K562 (cell line): ENCODE results near the gene GPRIN1. TPM values are rescaled to one million over a fixed set of nuclear protein-coding genes. Genes with fewer than 3 reads are reported as not detected.

Source experiments
- ATAC-seq: fragments of 200-7000 bp; cut with Tn5 transposase; 3 replicates; pipeline ENCODE4 v1.9.1; 2020; ENCODE audit warnings: moderate library complexity
- BruUV-seq: library from RNA; stranded (reverse); fragments of 400-500 nt; replicated peaks from 2 replicates; lab custom pipeline; 2021; lab: Mats Ljungman, UMichigan
- CTCF ChIA-PET: fragments of 300-600 bp; formaldehyde crosslinking; extraction: SDS; loops from one replicate; lab custom pipeline; 2021; ENCODE audit warnings: low intra/inter-chr PET ratio; lab: Yijun Ruan, JAX
- POLR2A ChIA-PET: fragments of 300-600, 350-650 bp; sonication (Branson Sonifier 250); formaldehyde crosslinking; extraction: SDS; loops from one replicate; lab custom pipeline; 2021; ENCODE audit warnings: antibody characterized with exemption, inconsistent platforms; lab: Yijun Ruan, JAX
- DNase-seq, 4 experiments: peaks; one replicate each; pipeline versions ENCODE4 v3.0.0 to v3.0.0-alpha.2; 2011 to 2018; ENCODE audit warnings: low spot score in 3 of 4, mixed read lengths in 3 of 4; ENCODE audit errors: extremely low read depth in 1 of 4
- FAIRE-seq: peaks from 2 replicates; lab custom pipeline; 2011; peaks lifted over from hg19 to GRCh38; lab: Jason Lieb, UNC
- H2AFZ ChIP-seq: 2 replicates; pipeline ENCODE4 v1.6.0; 2011; ENCODE audit warnings: low read depth, low read length, control low read depth, inconsistent platforms
- H3K27ac ChIP-seq: fragments of 200-600 bp; 3 replicates; pipeline ENCODE4 v1.8.0; 2011; ENCODE audit warnings: low read depth, mild to moderate bottlenecking, control low read depth, inconsistent platforms, low read length, moderate library complexity, mixed read lengths; ENCODE audit errors: extremely low read depth
- H3K27me3 ChIP-seq, 2 experiments: fragments of 300-600 bp in 1 of 2; 2 replicates in 1 of 2; 3 replicates in 1 of 2; pipeline versions ENCODE4 v1.6.0 to v1.8.0; 2011; ENCODE audit warnings: inconsistent platforms in 2 of 2, low read length in 2 of 2, mild to moderate bottlenecking in 1 of 2, mixed read lengths in 1 of 2, moderate library complexity in 1 of 2; ENCODE audit not compliant: control insufficient read depth in 2 of 2, insufficient read depth in 2 of 2
- H3K36me3 ChIP-seq: fragments of 300-600 bp; 3 replicates; pipeline ENCODE4 v1.8.0; 2011; ENCODE audit warnings: mild to moderate bottlenecking, low read length, inconsistent platforms; ENCODE audit not compliant: control insufficient read depth, insufficient read depth
- H3K4me1 ChIP-seq, 2 experiments: fragments of 200-600 bp in 1 of 2; replicated peaks in 1 of 2; 2 replicates in 1 of 2; 3 replicates in 1 of 2; pipeline versions ENCODE4 v1.5.1 to v1.8.0; 2011; ENCODE audit warnings: inconsistent platforms in 2 of 2, low read length in 2 of 2, mild to moderate bottlenecking in 1 of 2, mixed read lengths in 1 of 2, moderate library complexity in 1 of 2; ENCODE audit not compliant: control insufficient read depth in 2 of 2, insufficient read depth in 2 of 2
- H3K4me2 ChIP-seq: 2 replicates; pipeline ENCODE4 v1.6.1; 2011; ENCODE audit warnings: low read length, control low read depth, inconsistent platforms, mixed read lengths; ENCODE audit not compliant: insufficient read depth
- H3K4me3 ChIP-seq: fragments of 200-600 bp; sonication (generic), shearing (Covaris generic); 2 replicates; pipeline ENCODE4 v1.5.1; 2016; ENCODE audit warnings: control low read depth, inconsistent platforms
- H3K79me2 ChIP-seq: fragments of 200-600 bp; 3 replicates; pipeline ENCODE4 v1.8.0; 2011; ENCODE audit warnings: low read length, inconsistent platforms; ENCODE audit not compliant: control insufficient read depth, insufficient read depth
- H3K9ac ChIP-seq, 2 experiments: 2 replicates each; pipeline versions ENCODE4 v1.6.0 to v1.6.1; 2011; ENCODE audit warnings: low read depth in 2 of 2, low read length in 2 of 2, control low read depth in 1 of 2, inconsistent platforms in 1 of 2, mild to moderate bottlenecking in 1 of 2, mixed read lengths in 1 of 2; ENCODE audit not compliant: insufficient read depth in 1 of 2
- H3K9me1 ChIP-seq: one replicate; pipeline ENCODE4 v1.6.0; 2011; ENCODE audit warnings: inconsistent platforms, mild to moderate bottlenecking, low read length, moderate library complexity; ENCODE audit not compliant: control insufficient read depth, insufficient read depth
- H3K9me3 ChIP-seq: replicated peaks from 2 replicates; pipeline ENCODE4 v1.5.1; 2011; ENCODE audit warnings: low read depth, low read length, inconsistent platforms; ENCODE audit not compliant: control insufficient read depth, insufficient read depth
- H4K20me1 ChIP-seq: replicated peaks from 2 replicates; pipeline ENCODE4 v1.6.1; 2011; ENCODE audit warnings: low read length, inconsistent platforms, mixed read lengths; ENCODE audit not compliant: control insufficient read depth, insufficient read depth
- BRD9 ChIP-seq: fragments of 450-650 bp; IDR thresholded peaks from 2 replicates; pipeline ENCODE4 v1.6.1; 2018; ENCODE audit warnings: low read depth; ENCODE audit not compliant: partially characterized antibody
- HDAC8 ChIP-seq: fragments of 450-650 bp; IDR thresholded peaks from 2 replicates; pipeline ENCODE4 v1.6.1; 2016; ENCODE audit warnings: mild to moderate bottlenecking, missing genetic modification characterization, moderate library complexity, missing compliant biosample characterization
- HOXB6 ChIP-seq: fragments of 250-450 bp; sonication (Bioruptor Pico); IDR thresholded peaks from 2 replicates; pipeline ENCODE4 v1.5.1; 2022; ENCODE audit warnings: mild to moderate bottlenecking, borderline replicate concordance
- KAT2B ChIP-seq: IDR thresholded peaks from one replicate; pipeline ENCODE4 v1.6.1; 2012; ENCODE audit warnings: low read depth, mild to moderate bottlenecking, control low read depth, inconsistent platforms, low read length, moderate library complexity
- MAFF ChIP-seq: IDR thresholded peaks from 2 replicates; pipeline ENCODE4 v1.6.1; 2012; ENCODE audit warnings: low read length, improper control_type of control experiment
- MTF1 ChIP-seq: fragments of 250-450 bp; sonication (Bioruptor Pico); IDR thresholded peaks from 2 replicates; pipeline ENCODE4 v1.9.0; 2021; ENCODE audit warnings: moderate library complexity, mild to moderate bottlenecking, inconsistent platforms, borderline replicate concordance
- POLR2B ChIP-seq: fragments of 450-650 bp; IDR thresholded peaks from 2 replicates; pipeline ENCODE4 v1.6.1; 2018; ENCODE audit warnings: low read depth; ENCODE audit not compliant: partially characterized antibody
- RBM17 ChIP-seq: fragments of 200-400 bp; formaldehyde crosslinking; IDR thresholded peaks from 2 replicates; pipeline ENCODE4 v1.6.1; 2017; ENCODE audit warnings: low read depth, mild to moderate bottlenecking, low read length, borderline replicate concordance
- RCOR1 ChIP-seq, 2 experiments: IDR thresholded peaks; 2 replicates each; pipeline ENCODE4 v1.6.1; 2012; ENCODE audit warnings: low read depth in 2 of 2, low read length in 2 of 2, borderline replicate concordance in 1 of 2, improper control_type of control experiment in 1 of 2
- SREBF2 ChIP-seq: sonication (generic); formaldehyde crosslinking; IDR thresholded peaks from 2 replicates; pipeline ENCODE4 v1.4.0; 2020; ENCODE audit warnings: mild to moderate bottlenecking, missing genetic modification reagents
- TAF1 ChIP-seq: IDR thresholded peaks from 2 replicates; pipeline ENCODE4 v1.6.1; 2011; ENCODE audit warnings: mild to moderate bottlenecking, low read length, moderate library complexity; ENCODE audit not compliant: insufficient read depth, control insufficient read depth, severe bottlenecking; ENCODE audit errors: extremely low read depth
- ZBTB17 ChIP-seq: fragments of 450-650 bp; formaldehyde crosslinking; IDR thresholded peaks from 2 replicates; pipeline ENCODE4 v1.4.0; 2020; ENCODE audit warnings: mild to moderate bottlenecking
- ZNF140 ChIP-seq: fragments of 250-450 bp; sonication (Bioruptor Pico); IDR thresholded peaks from 2 replicates; pipeline ENCODE4 v1.8.0; 2021; ENCODE audit warnings: moderate library complexity, mild to moderate bottlenecking, inconsistent platforms
- ZNF253 ChIP-seq: fragments of 250-450 bp; sonication (Bioruptor Pico); conservative IDR thresholded peaks from 2 replicates; pipeline ENCODE4 v1.6.1; 2021; ENCODE audit warnings: mild to moderate bottlenecking
- ZNF384 ChIP-seq: IDR thresholded peaks from 2 replicates; pipeline ENCODE4 v1.6.1; 2012; ENCODE audit warnings: low read depth, low read length, improper control_type of control experiment
- ZNF507 ChIP-seq: conservative IDR thresholded peaks from 2 replicates; pipeline ENCODE4 v1.6.1; 2017; ENCODE audit warnings: missing genetic modification characterization, missing compliant biosample characterization
- ZNF583 ChIP-seq: fragments of 250-450 bp; sonication (Bioruptor Pico); IDR thresholded peaks from 2 replicates; pipeline ENCODE4 v1.4.0; 2020
- WGBS: fragments of 100-300 bp; shearing (Covaris generic); methylation state at CpG from one replicate; pipeline ENCODE4 v1.1.6; 2016; ENCODE audit warnings: low coverage, mixed read lengths; ENCODE audit not compliant: insufficient coverage; ENCODE audit errors: missing lambda C conversion rate; 5-methylcytosine and 5-hydroxymethylcytosine counted together
- in situ Hi-C: fragments of 300-500 bp; cut with MboI; formaldehyde crosslinking; loops from 4 replicates; pipeline ENCODE4 v1.15.0; 2018; ENCODE audit warnings: inconsistent platforms, mixed read lengths
- intact Hi-C: fragments of 100-400 bp; cut with micrococcal nuclease; formaldehyde crosslinking; loops from 2 replicates; pipeline ENCODE4 v1.14.2; 2022
- polyA plus RNA-seq, 8 experiments: library from polyadenylated mRNA; depleted of rRNA in 4 of 8; stranded (reverse) in 5 of 8; unstranded in 3 of 8; fragments of >200 nt; fragmentation: Nextera tagmentation in 2 of 8; fragmentation: Illumina TruSeq in 1 of 8; extraction: Ambion mirVana in 2 of 8; extraction: Trizol in 1 of 8; gene quantifications; 2 replicates each; pipeline versions ENCODE4 v1.2.1 to v1.2.3, GENCODE V29; 2011 to 2014; ENCODE audit warnings: inconsistent platforms in 1 of 8, missing spikeins in 1 of 8
- total RNA-seq, 7 experiments: library from RNA; depleted of rRNA in 6 of 7; stranded (reverse); fragments of >200 nt in 6 of 7; fragmentation: Illumina TruSeq in 2 of 7; extraction: Trizol in 2 of 7; gene quantifications; 2 replicates each; pipeline versions ENCODE4 v1.2.1 to v1.2.3, GENCODE V29; 2011 to 2021; ENCODE audit warnings: low replicate concordance in 1 of 7
- TF ChIP-seq, protein P1 (sequence below): sonication (generic); formaldehyde crosslinking; IDR thresholded peaks from 2 replicates; pipeline ENCODE4 v1.8.0; 2022; ENCODE audit warnings: mild to moderate bottlenecking, missing genetic modification reagents

Gene GPRIN1
- total and polyA plus RNA-seq, 9 of the 15 experiments (the other 6 are each of a cell fraction or from before 2014, with no cell fraction given), result 0.15 to 11.6 (median 4.4) TPM

DNA sequence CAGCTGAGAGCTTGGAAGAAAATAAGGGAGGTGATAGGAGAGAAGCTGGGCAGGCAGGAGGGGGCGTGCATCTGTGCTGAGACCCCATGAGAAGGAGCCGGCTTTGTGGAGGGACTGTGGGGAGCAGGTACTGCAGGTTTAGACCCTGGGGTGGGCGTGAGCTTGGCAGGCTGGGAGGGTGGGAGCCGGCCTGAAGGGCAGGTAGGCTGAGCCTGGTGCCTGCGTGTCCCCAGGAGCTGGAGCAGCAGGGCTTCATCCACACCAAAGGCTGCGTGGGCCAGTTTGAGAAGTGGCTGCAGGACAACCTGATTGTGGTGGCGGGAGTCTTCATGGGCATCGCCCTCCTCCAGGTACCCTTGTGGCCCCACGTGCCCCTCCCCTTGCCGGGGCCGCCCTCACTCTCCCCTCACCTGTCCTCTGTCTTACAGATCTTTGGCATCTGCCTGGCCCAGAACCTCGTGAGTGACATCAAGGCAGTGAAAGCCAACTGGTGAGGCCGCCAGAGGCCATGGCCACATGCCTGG lies 46.6 kb upstream of the GPRIN1 start:
- peaks cover 11% of the 10 kb centered on the region for H3K9me1 ChIP-seq
- TF ChIP-seq MTF1 (CRISPR knock-in tag) (no peak), HOXB6 (CRISPR knock-in tag) (no peak), ZNF384 (no peak), ZNF507 (no peak), TAF1 (no peak)
- no peak overlapping the region for H3K9ac ChIP-seq
- no peak overlapping the region for H3K27ac ChIP-seq
- no TSS peak for BruUV-seq
- 86% methylated on average over 12 of the region's 13 CpGs for WGBS
- ChIA-PET POLR2A (interaction anchor here (0.7 to 2.3 kb wide), 2 partner anchors 9 to 65 kb away, joined by 3 to 10 read pairs; partner anchors contain the start of gene TSPAN17), CTCF (no interaction called here)
- H3K4me2 ChIP-seq, result no peak overlapping the region
- H4K20me1 ChIP-seq, result peaks cover 9% of the 10 kb centered on the region; the same call in 1 of the 2 replicates
- H3K79me2 ChIP-seq, result peaks cover 6% of the 10 kb centered on the region; the same call in 2 of the 3 replicates
- in situ Hi-C loops, result no loop called here
- no peak for DNase-seq
- no peak for FAIRE-seq
- intact Hi-C loops, result no loop called here
- peaks cover 37% of the 10 kb centered on the region; the same call in 2 of the 3 replicates for H3K36me3 ChIP-seq
- no peaks in the 10 kb centered on the region for H3K9me3 ChIP-seq
- peaks cover 0 to 34% of the 10 kb centered on the region in 2 experiments; a peak in 3 of 5 replicates for H3K4me1 ChIP-seq
- ATAC-seq, result no peak
- H2AFZ ChIP-seq, result no peak overlapping the region
- H3K4me3 ChIP-seq, result no peak overlapping the region
- peaks cover 0 to 6% of the 10 kb centered on the region in 2 experiments; a peak in 2 of 5 replicates for H3K27me3 ChIP-seq

DNA sequence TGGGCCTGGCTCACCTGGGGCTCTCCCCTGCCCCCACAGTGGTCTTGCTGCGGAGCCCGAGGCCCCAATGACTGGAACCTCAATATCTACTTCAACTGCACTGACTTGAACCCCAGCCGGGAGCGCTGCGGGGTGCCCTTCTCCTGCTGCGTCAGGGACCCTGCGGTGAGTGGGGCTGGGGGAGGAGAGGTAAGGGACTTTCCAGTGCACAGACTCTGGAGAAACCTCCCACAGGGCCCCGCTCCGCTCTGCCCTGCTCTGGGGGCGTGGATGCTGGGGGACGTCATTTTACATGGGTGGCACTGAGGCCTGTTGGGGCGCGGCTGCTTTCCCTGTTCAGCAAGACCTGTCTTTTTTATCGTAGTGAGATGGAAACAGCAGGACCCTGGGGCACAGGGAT lies 44.9 kb upstream of the GPRIN1 start:
- Histone ChIP-seq H3K9ac (no peak overlapping the region), H3K4me2 (no peak overlapping the region), H3K27me3 (no peaks in the 10 kb centered on the region), H3K9me1 (peaks cover 19% of the 10 kb centered on the region), H4K20me1 (peaks cover 20% of the 10 kb centered on the region), H3K79me2 (peaks cover 23% of the 10 kb centered on the region), H3K4me1 (peaks cover 13 to 42% of the 10 kb centered on the region in 2 experiments; a peak in 4 of 5 replicates), H2AFZ (no peak overlapping the region), H3K27ac (no peak overlapping the region), H3K4me3 (no peak overlapping the region), H3K36me3 (peaks cover 37% of the 10 kb centered on the region; the same call in 2 of the 3 replicates), H3K9me3 (no peaks in the 10 kb centered on the region)
- BruUV-seq, result no TSS peak
- in situ Hi-C loops, result no loop called here
- ChIA-PET CTCF (no interaction called here), POLR2A (no interaction called here)
- FAIRE-seq (no peak), ATAC-seq (no peak), DNase-seq (no peak)
- 73% methylated on average over 12 of the region's 14 CpGs for WGBS
- intact Hi-C loops, result no loop called here
- TF ChIP-seq RBM17, result no peak
- TF ChIP-seq ZNF140 (CRISPR knock-in tag), result no peak
- TF ChIP-seq HDAC8, result no peak
- TF ChIP-seq ZBTB17 (CRISPR knock-in tag), result no peak
- TF ChIP-seq BRD9, result no peak
- no peak for TF ChIP-seq ZNF253 (CRISPR knock-in tag)
- no peak for TF ChIP-seq ZNF583
- TF ChIP-seq SREBF2 (CRISPR knock-in tag), result no peak
- no peak for TF ChIP-seq KAT2B
- TF ChIP-seq RCOR1 (IDR thresholded peaks at IDR 0.05; ENCODE audit: borderline replicate concordance in 1 of 2, low read depth in 2 of 2, low read length in 2 of 2), result no peak
- TF ChIP-seq, protein P1, sequence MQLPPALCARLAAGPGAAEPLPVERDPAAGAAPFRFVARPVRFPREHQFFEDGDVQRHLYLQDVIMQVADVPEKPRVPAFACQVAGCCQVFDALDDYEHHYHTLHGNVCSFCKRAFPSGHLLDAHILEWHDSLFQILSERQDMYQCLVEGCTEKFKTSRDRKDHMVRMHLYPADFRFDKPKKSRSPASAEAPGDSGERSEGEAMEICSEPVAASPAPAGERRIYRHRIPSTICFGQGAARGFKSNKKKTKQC, result no peak
- TF ChIP-seq POLR2B, result no peak
- no peak for TF ChIP-seq MAFF
